Activated CD8-positive, alpha-beta T cell treated with anti-CD3 and anti-CD28 coated beads for 36 hours (primary cell): Measurements from ENCODE around the gene BICC1. TPM values are rescaled to one million over a fixed set of nuclear protein-coding genes. Genes with fewer than 3 reads are reported as not detected.

Experiments
- ATAC-seq: fragments of 200-7000 bp; cut with Tn5 transposase; one replicate; pipeline ENCODE4 v1.10.0; 2021; ENCODE audit warnings: mild to moderate bottlenecking, moderate library complexity
- CTCF ChIA-PET: fragments of 350-600 bp; sonication (Branson Sonifier 250); formaldehyde crosslinking; loops from one replicate; lab custom pipeline; 2021; ENCODE audit warnings: antibody characterized with exemption; lab: Charles Lee
- POLR2A ChIA-PET: fragments of 350-600 bp; sonication (Branson Sonifier 250); formaldehyde crosslinking; loops from one replicate; lab custom pipeline; 2021; ENCODE audit warnings: antibody characterized with exemption; lab: Charles Lee
- DNase-seq: peaks from one replicate; pipeline ENCODE4 v3.0.0-alpha.2; 2020
- H3K27ac Mint-ChIP-seq: one replicate; pipeline ENCODE4 v1.8.0; 2021; ENCODE audit warnings: mild to moderate bottlenecking, mixed read lengths
- H3K27me3 Mint-ChIP-seq: one replicate; pipeline ENCODE4 v1.8.0; 2021; ENCODE audit warnings: mixed read lengths
- H3K36me3 Mint-ChIP-seq: one replicate; pipeline ENCODE4 v1.8.0; 2021; ENCODE audit warnings: low read depth, mixed read lengths
- H3K4me1 Mint-ChIP-seq: one replicate; pipeline ENCODE4 v1.8.0; 2021; ENCODE audit warnings: low read depth, mixed read lengths
- H3K4me3 Mint-ChIP-seq: one replicate; pipeline ENCODE4 v1.8.0; 2021; ENCODE audit warnings: mild to moderate bottlenecking, moderate library complexity, mixed read lengths
- H3K9me3 Mint-ChIP-seq: one replicate; pipeline ENCODE4 v1.8.0; 2021; ENCODE audit warnings: mixed read lengths
- intact Hi-C: fragments of 100-400 bp; cut with micrococcal nuclease; formaldehyde crosslinking; loops from one replicate; pipeline ENCODE4 v1.10.0; 2022
- total RNA-seq, 2 experiments: library from RNA; stranded (reverse); gene quantifications; one replicate each; pipeline ENCODE4 v1.2.3, GENCODE V29; 2021
- TF ChIP-seq, protein P1 (sequence below): fragments of 200-600 bp; IDR thresholded peaks from one replicate; pipeline ENCODE4 v1.8.0; 2022; ENCODE audit warnings: antibody characterized with exemption, mild to moderate bottlenecking

BICC1 gene
- total RNA-seq, 2 experiments from 2014 or later = not detected

DNA sequence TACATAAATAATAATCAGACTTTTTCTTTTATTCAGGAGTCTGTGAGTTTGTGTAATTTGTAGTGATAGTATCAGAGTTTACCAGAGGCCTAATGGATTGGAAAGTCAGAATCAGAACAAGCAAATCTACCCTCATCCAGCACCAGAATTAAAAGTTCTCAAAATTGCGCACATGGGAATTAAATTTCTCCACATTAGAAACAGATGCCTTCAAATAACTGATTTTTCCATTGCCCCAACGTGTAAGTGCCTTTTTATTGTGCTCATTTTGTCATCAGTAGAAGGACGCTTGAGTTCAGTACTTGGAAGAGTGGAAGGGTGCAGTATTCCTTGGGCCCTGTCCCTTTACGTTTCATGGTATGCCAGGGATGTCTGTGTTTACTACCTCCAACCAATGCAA, 32.8 kb downstream of the BICC1 start:
- ATAC-seq (no peak), DNase-seq (no peak)
- Mint-ChIP-seq H3K27ac (no peak overlapping the region), H3K36me3 (no peaks in the 10 kb centered on the region), H3K27me3 (no peaks in the 10 kb centered on the region), H3K4me3 (no peak overlapping the region), H3K9me3 (no peaks in the 10 kb centered on the region), H3K4me1 (no peaks in the 10 kb centered on the region)
- intact Hi-C loops = no loop called here
- CTCF ChIA-PET = no interaction called here
- TF ChIP-seq, protein P1, sequence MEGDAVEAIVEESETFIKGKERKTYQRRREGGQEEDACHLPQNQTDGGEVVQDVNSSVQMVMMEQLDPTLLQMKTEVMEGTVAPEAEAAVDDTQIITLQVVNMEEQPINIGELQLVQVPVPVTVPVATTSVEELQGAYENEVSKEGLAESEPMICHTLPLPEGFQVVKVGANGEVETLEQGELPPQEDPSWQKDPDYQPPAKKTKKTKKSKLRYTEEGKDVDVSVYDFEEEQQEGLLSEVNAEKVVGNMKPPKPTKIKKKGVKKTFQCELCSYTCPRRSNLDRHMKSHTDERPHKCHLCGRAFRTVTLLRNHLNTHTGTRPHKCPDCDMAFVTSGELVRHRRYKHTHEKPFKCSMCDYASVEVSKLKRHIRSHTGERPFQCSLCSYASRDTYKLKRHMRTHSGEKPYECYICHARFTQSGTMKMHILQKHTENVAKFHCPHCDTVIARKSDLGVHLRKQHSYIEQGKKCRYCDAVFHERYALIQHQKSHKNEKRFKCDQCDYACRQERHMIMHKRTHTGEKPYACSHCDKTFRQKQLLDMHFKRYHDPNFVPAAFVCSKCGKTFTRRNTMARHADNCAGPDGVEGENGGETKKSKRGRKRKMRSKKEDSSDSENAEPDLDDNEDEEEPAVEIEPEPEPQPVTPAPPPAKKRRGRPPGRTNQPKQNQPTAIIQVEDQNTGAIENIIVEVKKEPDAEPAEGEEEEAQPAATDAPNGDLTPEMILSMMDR = no peak
- POLR2A ChIA-PET = no interaction called here

DNA sequence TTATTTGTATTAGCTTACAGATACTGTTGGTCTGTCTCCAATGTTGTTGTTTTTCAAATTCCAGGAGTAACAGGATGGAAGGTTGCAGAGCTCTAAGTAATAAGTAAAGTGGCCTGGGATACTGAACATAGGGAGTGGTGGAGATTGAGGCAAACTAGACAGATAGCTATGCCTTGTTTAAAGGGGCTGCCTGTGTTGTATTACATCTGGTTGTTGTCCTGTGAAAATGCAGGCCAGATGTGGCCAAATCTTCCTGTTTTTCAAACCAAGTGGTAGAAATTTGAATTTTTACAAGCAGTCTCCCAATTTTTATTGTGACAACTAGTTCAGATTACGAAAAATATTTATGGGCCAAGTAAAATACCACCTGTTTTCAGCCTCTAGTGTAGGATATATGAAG, 33.5 kb downstream of the BICC1 start:
- Mint-ChIP-seq H3K36me3 (no peaks in the 10 kb centered on the region), H3K4me3 (no peak overlapping the region), H3K4me1 (no peaks in the 10 kb centered on the region), H3K9me3 (no peaks in the 10 kb centered on the region), H3K27ac (no peak overlapping the region), H3K27me3 (no peaks in the 10 kb centered on the region)
- ATAC-seq (no peak), DNase-seq (no peak)
- intact Hi-C loops = no loop called here
- TF ChIP-seq, protein P1 = no peak
- ChIA-PET POLR2A (no interaction called here), CTCF (interaction anchor here (0.6 kb wide), 1 partner anchor 15 kb away, joined by 3 read pairs; no protein-coding TSS in a partner anchor)

DNA sequence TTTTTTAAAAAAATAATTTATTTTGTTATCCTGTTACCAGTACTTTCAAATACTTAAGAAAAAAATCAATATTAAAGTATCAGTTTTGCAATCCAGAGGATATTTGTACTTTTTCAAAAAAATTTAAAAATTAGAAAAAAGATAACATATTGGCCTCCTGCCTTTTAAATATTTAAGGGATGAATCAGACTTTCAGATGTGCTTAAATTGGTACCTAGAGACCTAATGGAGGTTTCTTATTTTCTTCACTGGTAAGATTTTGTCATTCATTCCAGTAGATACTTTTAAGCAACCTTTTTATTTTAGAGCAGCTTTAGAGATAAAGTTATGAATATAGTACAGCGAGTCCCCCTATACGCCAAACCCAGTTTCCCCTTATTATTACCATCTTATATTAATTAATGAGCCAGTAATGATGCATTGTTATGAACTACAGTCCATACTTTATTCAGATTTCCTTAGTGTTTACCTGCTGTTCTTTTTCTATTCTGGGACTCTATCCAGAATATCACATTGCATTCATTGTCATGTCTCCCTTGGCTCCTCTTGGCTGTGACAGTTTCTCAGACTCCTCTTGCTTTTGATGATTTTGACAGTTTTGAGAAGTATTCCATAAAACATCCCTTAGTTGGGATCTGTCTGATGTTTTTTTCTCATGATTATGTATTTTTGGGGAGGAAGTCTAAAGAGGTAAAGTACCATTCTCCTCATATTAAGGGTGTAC, 34.2 kb downstream of the BICC1 start:
- H3K36me3 Mint-ChIP-seq = no peaks in the 10 kb centered on the region
- no peak overlapping the region for H3K4me3 Mint-ChIP-seq
- intact Hi-C loops = no loop called here
- no peaks in the 10 kb centered on the region for H3K9me3 Mint-ChIP-seq
- no peak for DNase-seq
- H3K4me1 Mint-ChIP-seq = no peaks in the 10 kb centered on the region
- H3K27me3 Mint-ChIP-seq = peaks cover 3% of the 10 kb centered on the region
- POLR2A ChIA-PET = no interaction called here
- no peak for ATAC-seq
- TF ChIP-seq, protein P1 = no peak
- CTCF ChIA-PET = no interaction called here
- no peak overlapping the region for H3K27ac Mint-ChIP-seq

DNA sequence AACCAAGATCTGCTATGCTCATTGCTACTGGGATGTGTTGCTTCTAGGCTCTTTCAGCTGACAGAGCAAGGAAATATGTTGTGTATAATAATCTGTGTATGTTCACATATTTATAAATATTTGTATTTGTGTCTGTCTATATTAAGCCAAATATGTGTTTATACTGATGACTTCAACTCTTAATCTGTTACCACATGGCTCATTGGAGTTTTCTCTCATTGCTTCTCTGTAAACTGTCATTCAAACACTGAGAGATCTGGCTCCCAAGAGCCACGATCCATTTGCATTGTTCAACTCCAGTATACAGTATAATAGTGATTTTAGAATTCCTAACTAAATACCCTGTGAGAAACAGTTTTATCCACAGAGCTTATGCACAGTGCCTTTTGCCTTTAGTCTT, 35.3 kb downstream of the BICC1 start:
- intact Hi-C loops = no loop called here
- DNase-seq (no peak), ATAC-seq (no peak)
- ChIA-PET POLR2A (no interaction called here), CTCF (no interaction called here)
- TF ChIP-seq, protein P1 = no peak
- no peak overlapping the region for H3K4me3 Mint-ChIP-seq
- H3K9me3 Mint-ChIP-seq = no peaks in the 10 kb centered on the region
- no peaks in the 10 kb centered on the region for H3K4me1 Mint-ChIP-seq
- no peaks in the 10 kb centered on the region for H3K36me3 Mint-ChIP-seq
- H3K27me3 Mint-ChIP-seq = peaks cover 3% of the 10 kb centered on the region
- H3K27ac Mint-ChIP-seq = no peak overlapping the region

DNA sequence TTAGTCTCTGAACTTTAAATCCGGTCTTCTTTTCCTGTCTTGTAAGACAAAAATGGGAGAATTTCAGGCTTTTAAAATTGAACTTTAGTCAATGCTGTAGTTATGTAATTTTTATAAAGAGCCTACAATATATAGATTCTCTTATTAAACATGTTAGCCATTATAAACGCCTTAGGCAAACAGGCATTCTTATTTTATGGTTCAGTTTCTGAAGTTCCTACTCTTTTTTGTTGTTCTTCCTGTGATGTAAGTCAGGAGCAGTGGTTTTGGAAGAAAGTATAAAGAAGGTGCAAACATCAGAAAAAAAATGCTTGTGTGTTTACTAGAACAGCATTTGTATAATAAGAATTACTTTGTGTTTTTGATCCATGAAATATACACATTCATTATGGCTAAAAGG, 41.6 kb downstream of the BICC1 start:
- Mint-ChIP-seq H3K9me3 (peaks cover 12% of the 10 kb centered on the region), H3K4me3 (no peak overlapping the region), H3K27me3 (peaks cover 7% of the 10 kb centered on the region), H3K4me1 (no peaks in the 10 kb centered on the region), H3K27ac (no peak overlapping the region), H3K36me3 (no peaks in the 10 kb centered on the region)
- ChIA-PET CTCF (no interaction called here), POLR2A (no interaction called here)
- no peak for ATAC-seq
- intact Hi-C loops = no loop called here
- no peak for DNase-seq
- TF ChIP-seq, protein P1 = no peak
